Measurements from ENCODE around the gene NFX1. TPM values are rescaled to one million over a fixed set of nuclear protein-coding genes. Genes with fewer than 3 reads are reported as not detected.

The NFX1 gene
- total RNA-seq, 1 experiment from 2014 or later, result 10.8 TPM

GRCh38 chr9:33264473-33265177 is 25.7 kb upstream of the NFX1 start, which contains the start of the genes BAG1 and CHMP5:
BAG1 (minus strand) TSS chr9:33264708.
CHMP5 (plus strand) TSS chr9:33265049; CDS start chr9:33265079, 30 bp downstream.
- DNase-seq (ENCODE audit: low read depth), result peak; percentile 97
- in situ Hi-C loops (cut with HindIII; ENCODE audit: low pct_unique_long_range_greater_than_20kb, low sequenced_read_pairs), result no loop called here

GRCh38 chr9:33265211-33265865 is 25.0 kb upstream of the NFX1 start:
- no peak for DNase-seq (ENCODE audit: low read depth)
- in situ Hi-C loops (cut with HindIII; ENCODE audit: low pct_unique_long_range_greater_than_20kb, low sequenced_read_pairs), result no loop called here

GRCh38 chr9:33267151-33267767 is 23.1 kb upstream of the NFX1 start:
- in situ Hi-C loops (cut with HindIII; ENCODE audit: low pct_unique_long_range_greater_than_20kb, low sequenced_read_pairs), result no loop called here
- no peak for DNase-seq (ENCODE audit: low read depth)

GRCh38 chr9:33270146-33270545 is 20.2 kb upstream of the NFX1 start:
- no peak for DNase-seq (ENCODE audit: low read depth)
- in situ Hi-C loops (cut with HindIII; ENCODE audit: low pct_unique_long_range_greater_than_20kb, low sequenced_read_pairs), result no loop called here

GRCh38 chr9:33272061-33272460 is 18.3 kb upstream of the NFX1 start:
- in situ Hi-C loops (cut with HindIII; ENCODE audit: low pct_unique_long_range_greater_than_20kb, low sequenced_read_pairs), result no loop called here
- peak; percentile 86 for DNase-seq (ENCODE audit: low read depth)

- no peak for DNase-seq (ENCODE audit: low read depth)
- in situ Hi-C loops (cut with HindIII; ENCODE audit: low pct_unique_long_range_greater_than_20kb, low sequenced_read_pairs), result no loop called here
These were observed 16.9 kb upstream of the NFX1 start for GRCh38 chr9:33273266-33273971.

GRCh38 chr9:33273972-33274328 is 16.4 kb upstream of the NFX1 start:
- in situ Hi-C loops (cut with HindIII; ENCODE audit: low pct_unique_long_range_greater_than_20kb, low sequenced_read_pairs), result no loop called here
- DNase-seq (ENCODE audit: low read depth), result peak; percentile 52

GRCh38 chr9:33277484-33277883 is 12.8 kb upstream of the NFX1 start:
- in situ Hi-C loops (cut with HindIII; ENCODE audit: low pct_unique_long_range_greater_than_20kb, low sequenced_read_pairs), result no loop called here
- no peak for DNase-seq (ENCODE audit: low read depth)

GRCh38 chr9:33285502-33285901 is 4.8 kb upstream of the NFX1 start:
- no peak for DNase-seq (ENCODE audit: low read depth)
- in situ Hi-C loops (cut with HindIII; ENCODE audit: low pct_unique_long_range_greater_than_20kb, low sequenced_read_pairs), result no loop called here

- in situ Hi-C loops (cut with HindIII; ENCODE audit: low pct_unique_long_range_greater_than_20kb, low sequenced_read_pairs), result no loop called here
- peak; percentile 45 for DNase-seq (ENCODE audit: low read depth)
These were observed 3.2 kb upstream of the NFX1 start for GRCh38 chr9:33287087-33287490.

- in situ Hi-C loops (cut with HindIII; ENCODE audit: low pct_unique_long_range_greater_than_20kb, low sequenced_read_pairs), result no loop called here
- no peak for DNase-seq (ENCODE audit: low read depth)
These were observed 2.1 kb upstream of the NFX1 start for GRCh38 chr9:33288235-33288634.

GRCh38 chr9:33288828-33289483 is 1.4 kb upstream of the NFX1 start:
- in situ Hi-C loops (cut with HindIII; ENCODE audit: low pct_unique_long_range_greater_than_20kb, low sequenced_read_pairs), result no loop called here
- no peak for DNase-seq (ENCODE audit: low read depth)

- in situ Hi-C loops (cut with HindIII; ENCODE audit: low pct_unique_long_range_greater_than_20kb, low sequenced_read_pairs), result no loop called here
These were observed 820 bp upstream of the NFX1 start for GRCh38 chr9:33289496-33289895.

GRCh38 chr9:33289936-33290246 is 425 bp upstream of the NFX1 start:
- no peak for DNase-seq (ENCODE audit: low read depth)
- in situ Hi-C loops (cut with HindIII; ENCODE audit: low pct_unique_long_range_greater_than_20kb, low sequenced_read_pairs), result no loop called here

More at GRCh38 chr9:33289496-33289895, 820 bp upstream of the NFX1 start:
- DNase-seq (ENCODE audit: low read depth), result no peak

GRCh38 chr9:33291031-33291397 is 698 bp downstream of the NFX1 start:
- no peak for DNase-seq (ENCODE audit: low read depth)
- in situ Hi-C loops (cut with HindIII; ENCODE audit: low pct_unique_long_range_greater_than_20kb, low sequenced_read_pairs), result no loop called here

- in situ Hi-C loops (cut with HindIII; ENCODE audit: low pct_unique_long_range_greater_than_20kb, low sequenced_read_pairs), result no loop called here
- no peak for DNase-seq (ENCODE audit: low read depth)
These were observed 1.6 kb downstream of the NFX1 start for GRCh38 chr9:33291901-33292300.

GRCh38 chr9:33293782-33294181 is 3.5 kb downstream of the NFX1 start:
- in situ Hi-C loops (cut with HindIII; ENCODE audit: low pct_unique_long_range_greater_than_20kb, low sequenced_read_pairs), result no loop called here
- DNase-seq (ENCODE audit: low read depth), result no peak

- in situ Hi-C loops (cut with HindIII; ENCODE audit: low pct_unique_long_range_greater_than_20kb, low sequenced_read_pairs), result no loop called here
- no peak for DNase-seq (ENCODE audit: low read depth)
These were observed 4.5 kb downstream of the NFX1 start for GRCh38 chr9:33294670-33295432.

Measured in Caki2 (cell line).